ENCODE data around the gene MPP2.
"Not testable (repeated sequence)": the region's sequence is repeated elsewhere in the genome, so short reads cannot be mapped to it uniquely, and the experiment has no call there.

The MPP2 gene

DNA sequence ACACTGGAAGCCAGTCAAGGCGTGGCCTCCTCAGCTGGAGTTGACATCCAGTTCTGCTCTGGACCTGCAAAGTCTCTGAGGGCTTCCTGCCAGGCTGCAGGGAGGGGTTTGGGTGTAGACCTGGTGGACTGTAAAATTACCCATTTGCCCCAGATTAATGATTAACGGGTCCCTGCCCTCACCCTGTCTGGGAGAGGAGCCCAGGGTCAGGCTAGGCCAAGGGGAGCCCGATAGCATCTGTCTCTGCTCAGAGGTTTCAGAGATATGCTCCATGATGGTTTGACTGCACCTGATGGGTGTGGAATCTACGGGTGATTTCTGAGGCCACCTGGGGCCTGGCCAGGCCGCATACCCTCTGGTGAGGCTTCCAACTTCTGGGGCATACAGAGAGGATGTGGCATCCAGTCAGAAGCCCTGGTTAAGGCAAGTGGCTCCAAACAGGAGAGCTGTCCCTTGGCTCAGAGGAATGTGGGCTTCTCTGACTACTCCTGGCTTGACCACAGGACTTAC lies 23.8 kb upstream of the MPP2 start:
- DNase-seq: peak; percentile 53

DNA sequence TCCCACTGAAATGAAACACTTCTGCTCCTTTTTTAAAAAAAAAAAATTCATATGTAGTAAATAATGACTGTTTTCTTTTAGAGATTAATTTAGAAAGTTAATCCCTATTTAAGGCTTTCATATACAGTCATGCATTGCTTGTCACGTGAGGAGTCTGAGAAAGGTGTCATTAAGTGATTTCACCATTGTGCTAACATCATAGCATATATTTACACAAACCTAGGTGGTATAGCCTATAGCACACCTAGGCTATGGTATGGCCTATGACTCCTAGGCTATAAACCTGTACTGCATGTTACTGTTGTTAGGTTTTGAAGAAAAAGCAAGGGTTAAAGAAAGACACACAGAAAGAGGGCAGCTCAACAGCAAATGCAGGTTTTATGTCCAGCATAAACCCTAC lies 21.3 kb upstream of the MPP2 start:
- DNase-seq: no peak

DNA sequence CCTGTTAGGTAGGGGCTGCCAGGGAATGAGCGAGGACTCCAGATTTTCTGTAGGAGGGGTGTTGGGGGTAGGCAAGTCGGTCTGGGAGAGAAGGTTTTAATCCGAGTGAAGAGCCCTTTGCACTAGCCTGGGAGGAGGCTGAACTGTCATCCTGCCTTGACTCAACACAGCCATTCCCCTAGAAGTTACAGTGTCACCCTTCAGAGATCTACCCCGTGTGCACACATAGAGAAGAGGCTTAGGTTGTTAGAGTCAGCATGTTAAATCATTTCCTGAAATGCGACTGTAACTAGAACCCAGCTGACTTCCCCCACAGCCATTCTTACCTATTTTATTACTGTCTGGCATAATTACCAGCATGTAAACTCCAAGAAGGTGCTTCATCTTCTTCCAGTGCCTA lies 20.6 kb upstream of the MPP2 start:
- not testable (repeated sequence) for DNase-seq

DNA sequence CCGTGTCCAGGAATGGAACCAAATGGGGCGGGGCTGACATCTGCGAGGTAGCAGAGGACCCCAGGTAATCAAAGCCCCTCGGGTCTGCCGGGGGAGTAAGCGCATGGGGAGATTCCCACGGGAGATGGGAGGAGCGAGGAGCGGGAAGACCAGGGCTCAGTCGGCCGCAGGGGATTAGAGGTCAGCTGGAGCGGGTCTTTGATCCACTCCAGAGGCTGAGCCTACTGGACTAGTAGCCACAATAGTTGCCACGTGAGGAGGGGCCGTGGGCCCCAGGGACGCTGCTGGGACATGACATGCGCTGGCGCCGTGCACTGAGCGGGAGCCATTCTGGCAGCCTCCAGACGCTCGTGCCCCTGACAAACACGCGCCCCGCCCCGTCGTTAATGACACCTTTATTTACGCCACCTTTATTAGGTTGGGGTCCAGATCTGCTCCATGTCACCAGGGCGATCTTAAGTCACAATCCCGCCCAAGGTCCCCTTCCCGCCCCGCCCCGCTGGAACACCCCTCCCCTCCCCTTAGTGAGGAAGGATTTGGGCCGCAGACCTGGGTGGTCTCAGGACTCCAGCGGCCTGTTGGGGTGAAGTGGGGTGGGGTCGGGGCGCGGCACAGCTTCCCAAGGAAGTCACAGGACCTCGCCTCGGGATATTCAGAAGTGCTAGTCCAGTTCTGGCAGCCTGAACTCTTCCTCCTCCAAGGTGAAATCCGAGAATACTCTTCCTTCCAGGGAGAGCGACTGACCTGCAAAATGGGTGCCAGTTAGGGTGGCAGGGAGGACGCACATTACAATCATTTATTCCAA lies 19.9 kb upstream of the MPP2 start:
- DNase-seq: peak; percentile 56

GRCh38 chr17:43924558-43924957 lies 17.2 kb upstream of the MPP2 start:
- no peak for DNase-seq

GRCh38 chr17:43920500-43921095 lies 13.3 kb upstream of the MPP2 start:
- no peak for DNase-seq

- DNase-seq: no peak
These were observed 10.7 kb upstream of the MPP2 start for GRCh38 chr17:43918026-43918389.

- no peak for DNase-seq
These were observed 10.2 kb upstream of the MPP2 start for GRCh38 chr17:43917348-43918025.

DNA sequence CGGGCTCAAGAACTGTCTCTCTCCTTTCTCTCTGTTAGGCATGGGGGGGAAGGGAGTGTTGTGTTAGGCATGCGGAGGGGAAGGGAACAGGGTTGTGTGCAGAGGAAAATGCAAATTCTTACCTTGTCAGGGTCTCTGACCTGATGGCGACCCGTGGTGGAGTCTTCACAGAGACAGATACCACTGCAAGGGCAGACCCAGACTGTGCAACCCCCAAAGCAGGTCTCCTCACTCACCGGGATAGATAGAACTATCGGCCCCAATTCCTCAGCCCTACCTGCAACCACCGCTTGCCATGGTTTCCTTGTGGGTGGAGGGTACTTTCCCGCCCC lies 9.6 kb upstream of the MPP2 start:
- DNase-seq: no peak

DNA sequence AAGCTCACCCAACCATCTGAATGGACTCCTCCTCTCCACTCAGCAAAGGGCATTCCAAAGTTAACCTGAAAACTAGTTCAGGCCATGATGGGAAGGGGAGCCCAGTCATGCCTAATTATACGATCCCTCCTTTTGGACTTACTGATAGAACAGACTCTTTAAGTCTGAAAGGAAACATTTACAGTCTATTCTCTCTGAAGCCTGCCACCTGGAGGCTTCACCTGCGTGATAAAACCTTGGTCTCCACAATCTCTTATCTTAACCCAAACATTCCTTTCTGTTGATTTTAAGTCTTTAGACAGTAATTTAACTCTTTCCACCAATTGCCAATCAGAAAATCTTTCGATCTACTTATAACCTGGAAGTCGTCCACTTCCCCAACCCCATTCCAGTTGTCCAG lies 9.0 kb upstream of the MPP2 start:
- no peak for DNase-seq

GRCh38 chr17:43915559-43915958 lies 8.2 kb upstream of the MPP2 start:
- DNase-seq: no peak

- DNase-seq: no peak
These were observed 7.1 kb upstream of the MPP2 start for GRCh38 chr17:43914451-43914850.

DNA sequence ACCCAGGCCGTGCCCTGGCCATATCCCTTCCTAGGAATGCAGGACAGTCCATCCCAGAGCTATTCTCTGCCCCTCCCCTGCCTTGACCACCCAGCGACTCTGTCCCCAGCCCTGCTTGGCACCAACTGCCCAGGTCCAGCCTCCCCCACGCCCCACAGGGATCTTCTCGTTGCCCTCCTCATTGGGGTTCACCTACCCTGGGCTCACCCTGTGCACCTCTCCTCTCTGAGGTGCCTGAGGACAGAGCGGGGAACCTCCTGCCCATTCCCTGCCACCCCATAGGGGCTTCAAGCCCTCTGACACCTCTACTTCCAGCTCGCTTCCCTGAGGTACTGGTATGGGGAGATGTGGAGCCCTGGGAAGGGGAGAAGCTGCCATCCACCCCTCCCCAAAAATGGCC lies 6.2 kb upstream of the MPP2 start:
- DNase-seq: no peak

GRCh38 chr17:43912635-43913304 lies 5.4 kb upstream of the MPP2 start:
- no peak for DNase-seq

- DNase-seq: no peak
These were observed 4.6 kb upstream of the MPP2 start for GRCh38 chr17:43911904-43912303.

- no peak for DNase-seq
These were observed 2.3 kb upstream of the MPP2 start for GRCh38 chr17:43909537-43910231.

- DNase-seq: no peak
These were observed 824 bp upstream of the MPP2 start for GRCh38 chr17:43907998-43908721.

GRCh38 chr17:43906951-43907424 lies 348 bp downstream of the MPP2 start:
- DNase-seq: no peak

DNA sequence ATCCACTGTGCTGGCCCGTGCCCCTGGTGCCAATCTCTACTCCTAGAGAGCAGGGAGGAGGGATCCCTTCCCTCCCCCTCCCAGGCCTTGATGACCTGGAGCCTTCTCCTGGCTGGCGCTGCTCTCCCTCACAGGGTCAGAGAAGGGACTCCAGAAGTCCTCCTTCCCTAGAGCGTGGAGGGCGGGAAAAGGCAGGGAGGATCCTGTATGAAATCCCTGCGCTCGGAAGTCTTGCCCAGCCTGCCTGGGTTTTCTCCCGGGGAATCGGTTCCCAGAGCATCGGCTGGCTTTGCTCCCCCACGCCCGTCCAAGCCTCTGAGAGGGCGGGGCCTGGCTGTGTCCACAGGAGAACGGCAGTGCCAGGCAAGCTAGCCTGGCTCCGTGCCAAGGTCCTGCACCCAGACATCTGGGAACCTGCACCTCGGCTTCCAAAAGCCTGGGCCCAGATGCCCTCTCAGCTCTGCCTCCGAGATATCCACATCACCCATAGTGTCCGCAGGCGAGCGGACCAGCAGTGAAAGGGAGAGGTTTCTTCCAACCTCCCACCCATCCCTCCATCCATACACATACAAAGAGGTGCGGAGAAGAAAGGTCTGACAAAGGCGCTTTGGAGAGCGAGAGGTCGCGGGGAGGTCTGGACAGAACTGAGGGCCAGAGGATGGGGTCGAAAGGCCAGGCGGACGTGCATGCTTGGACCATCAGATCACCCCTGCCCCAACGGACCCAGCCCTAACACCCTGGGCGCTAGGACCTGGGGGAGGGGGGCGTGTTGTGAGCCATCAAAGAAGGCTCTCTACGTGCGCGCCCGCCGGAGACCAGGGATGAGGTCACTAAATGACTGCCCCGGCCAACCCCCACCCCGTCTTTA lies 1.1 kb downstream of the MPP2 start:
- peak; percentile 84 for DNase-seq

DNA sequence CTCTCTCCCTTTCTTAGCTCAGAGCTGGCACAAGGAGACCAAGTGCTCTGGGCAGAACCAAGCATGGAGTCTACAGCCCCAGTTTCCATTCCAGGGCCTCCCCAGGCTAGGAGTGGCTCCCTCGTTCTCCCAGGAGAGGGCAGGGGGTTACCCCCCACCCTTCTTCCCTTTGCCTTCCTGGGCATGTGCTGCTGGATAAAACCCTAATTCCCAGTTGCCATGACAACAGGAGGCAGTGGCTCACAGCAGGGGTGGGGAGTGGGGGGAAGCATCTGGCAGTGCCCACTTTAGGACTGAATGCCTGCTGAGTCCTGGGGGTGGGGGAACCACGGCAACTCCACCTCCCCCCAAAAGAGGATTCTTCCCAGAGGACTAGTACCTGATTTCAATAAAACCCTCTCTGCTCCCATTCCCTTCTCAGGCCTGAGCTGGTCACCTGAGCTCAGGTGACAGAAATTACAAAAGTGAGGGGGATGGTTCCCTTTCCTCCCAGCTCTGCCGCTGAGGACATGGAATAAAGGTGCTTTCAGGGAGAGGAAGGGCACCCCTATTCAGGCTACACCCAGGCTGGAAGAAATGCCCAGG lies 1.8 kb downstream of the MPP2 start:
- no peak for DNase-seq

Data from right kidney (tissue), 1 donor.